BLaER1 (cell line): Measurements from ENCODE around the gene JPT1.
A peak's percentile ranks its signal among the peaks of the same experiment; 100 is the strongest.
"Not testable (repeated sequence)": the region's sequence is repeated elsewhere in the genome, so short reads cannot be mapped to it uniquely, and the experiment has no call there.

Experiments used
- H3K27ac ChIP-seq: shearing (Covaris generic); formaldehyde crosslinking; 2 replicates; pipeline ENCODE4 v1.8.1; 2022
- H3K27me3 ChIP-seq: shearing (Covaris generic); formaldehyde crosslinking; 2 replicates; pipeline ENCODE4 v1.8.1; 2022
- H3K36me3 ChIP-seq: shearing (Covaris generic); formaldehyde crosslinking; 2 replicates; pipeline ENCODE4 v1.8.1; 2022
- H3K4me1 ChIP-seq: shearing (Covaris generic); formaldehyde crosslinking; 2 replicates; pipeline ENCODE4 v1.8.1; 2022
- H3K4me2 ChIP-seq: shearing (Covaris generic); formaldehyde crosslinking; 2 replicates; pipeline ENCODE4 v1.8.1; 2022
- H3K4me3 ChIP-seq: shearing (Covaris generic); formaldehyde crosslinking; 2 replicates; pipeline ENCODE4 v1.8.1; 2022
- H3K9ac ChIP-seq: shearing (Covaris generic); formaldehyde crosslinking; 2 replicates; pipeline ENCODE4 v1.8.1; 2022
- H3K9me3 ChIP-seq: shearing (Covaris generic); formaldehyde crosslinking; 2 replicates; pipeline ENCODE4 v1.8.1; 2022
- H4K20me1 ChIP-seq: shearing (Covaris generic); formaldehyde crosslinking; 2 replicates; pipeline ENCODE4 v1.8.1; 2022
- Cebpa-rat ChIP-seq: shearing (Covaris generic); IDR thresholded peaks from 2 replicates; pipeline ENCODE4 v1.8.1; 2022

Gene JPT1

GRCh38 chr17:75144816-75145512, 9.3 kb downstream of the JPT1 start:
- Histone ChIP-seq H3K4me1 (peaks cover 44% of the 10 kb centered on the region), H4K20me1 (peaks cover 91% of the 10 kb centered on the region), H3K36me3 (peaks cover 96% of the 10 kb centered on the region), H3K4me3 (no peak overlapping the region), H3K4me2 (no peak overlapping the region), H3K9me3 (no peaks in the 10 kb centered on the region), H3K9ac (no peak overlapping the region), H3K27ac (no peak overlapping the region), H3K27me3 (no peaks in the 10 kb centered on the region)
- TF ChIP-seq Cebpa-rat: no peak

- no peak overlapping the region for H3K9ac ChIP-seq
- peak overlapping the region; percentile 48 for H3K4me2 ChIP-seq
- H3K27me3 ChIP-seq: no peaks in the 10 kb centered on the region
- H3K36me3 ChIP-seq: peaks cover 96% of the 10 kb centered on the region
- TF ChIP-seq Cebpa-rat: no peak
- peak overlapping the region; percentile 8; the same call in 1 of the 2 replicates for H3K27ac ChIP-seq
- H3K4me3 ChIP-seq: no peak overlapping the region
- H3K9me3 ChIP-seq: no peaks in the 10 kb centered on the region
- H3K4me1 ChIP-seq: peaks cover 34% of the 10 kb centered on the region
- peaks cover 73% of the 10 kb centered on the region for H4K20me1 ChIP-seq
These were observed 11.9 kb downstream of the JPT1 start for GRCh38 chr17:75142236-75142971.

- TF ChIP-seq Cebpa-rat: no peak
- Histone ChIP-seq H3K4me2 (no peak overlapping the region), H3K9me3 (no peaks in the 10 kb centered on the region), H3K9ac (no peak overlapping the region), H4K20me1 (peaks cover 64% of the 10 kb centered on the region), H3K36me3 (peaks cover 86% of the 10 kb centered on the region), H3K27ac (no peak overlapping the region), H3K27me3 (no peaks in the 10 kb centered on the region), H3K4me1 (peaks cover 35% of the 10 kb centered on the region), H3K4me3 (no peak overlapping the region)
These were observed 15.8 kb downstream of the JPT1 start for GRCh38 chr17:75138519-75138918.

GRCh38 chr17:75137762-75138161, 16.6 kb downstream of the JPT1 start:
- Histone ChIP-seq H3K36me3 (peaks cover 79% of the 10 kb centered on the region), H4K20me1 (peaks cover 57% of the 10 kb centered on the region), H3K4me1 (peaks cover 35% of the 10 kb centered on the region)
- not testable (repeated sequence) for H3K27me3 ChIP-seq, H3K9ac ChIP-seq, H3K9me3 ChIP-seq, H3K4me3 ChIP-seq, H3K27ac ChIP-seq, H3K4me2 ChIP-seq

DNA sequence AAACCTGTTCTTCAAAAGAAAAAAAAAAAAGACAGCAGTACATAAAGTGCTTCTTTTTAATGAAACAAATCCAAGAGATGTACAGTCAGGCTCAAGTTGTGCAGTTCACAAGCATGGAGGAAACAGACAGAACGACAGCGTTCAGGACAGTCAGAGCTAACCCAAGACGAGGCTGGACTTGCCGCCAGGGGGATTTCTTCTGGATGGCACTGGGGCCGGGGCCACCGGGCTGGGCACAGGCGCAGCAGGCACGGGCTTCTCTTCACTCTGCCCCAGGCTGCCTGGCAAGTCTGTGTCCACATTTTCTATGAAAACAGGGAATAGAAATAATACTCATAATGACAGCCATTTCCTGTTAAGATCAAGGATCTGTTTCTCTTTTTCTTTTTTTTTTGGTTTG, 18.4 kb downstream of the JPT1 start:
- peaks cover 42% of the 10 kb centered on the region for H4K20me1 ChIP-seq
- no peak for TF ChIP-seq Cebpa-rat
- H3K9me3 ChIP-seq: no peaks in the 10 kb centered on the region
- H3K27ac ChIP-seq: no peak overlapping the region
- H3K4me1 ChIP-seq: peaks cover 32% of the 10 kb centered on the region
- no peak overlapping the region for H3K4me3 ChIP-seq
- no peak overlapping the region for H3K9ac ChIP-seq
- no peak overlapping the region for H3K4me2 ChIP-seq
- H3K27me3 ChIP-seq: no peaks in the 10 kb centered on the region
- peaks cover 63% of the 10 kb centered on the region for H3K36me3 ChIP-seq

- Histone ChIP-seq H3K27ac (no peak overlapping the region), H3K9ac (no peak overlapping the region), H3K4me3 (no peak overlapping the region), H3K4me1 (peaks cover 30% of the 10 kb centered on the region), H3K9me3 (no peaks in the 10 kb centered on the region), H3K36me3 (peaks cover 58% of the 10 kb centered on the region), H3K27me3 (no peaks in the 10 kb centered on the region), H4K20me1 (peaks cover 40% of the 10 kb centered on the region), H3K4me2 (no peak overlapping the region)
- no peak for TF ChIP-seq Cebpa-rat
These were observed 18.9 kb downstream of the JPT1 start for GRCh38 chr17:75135452-75135851.

DNA sequence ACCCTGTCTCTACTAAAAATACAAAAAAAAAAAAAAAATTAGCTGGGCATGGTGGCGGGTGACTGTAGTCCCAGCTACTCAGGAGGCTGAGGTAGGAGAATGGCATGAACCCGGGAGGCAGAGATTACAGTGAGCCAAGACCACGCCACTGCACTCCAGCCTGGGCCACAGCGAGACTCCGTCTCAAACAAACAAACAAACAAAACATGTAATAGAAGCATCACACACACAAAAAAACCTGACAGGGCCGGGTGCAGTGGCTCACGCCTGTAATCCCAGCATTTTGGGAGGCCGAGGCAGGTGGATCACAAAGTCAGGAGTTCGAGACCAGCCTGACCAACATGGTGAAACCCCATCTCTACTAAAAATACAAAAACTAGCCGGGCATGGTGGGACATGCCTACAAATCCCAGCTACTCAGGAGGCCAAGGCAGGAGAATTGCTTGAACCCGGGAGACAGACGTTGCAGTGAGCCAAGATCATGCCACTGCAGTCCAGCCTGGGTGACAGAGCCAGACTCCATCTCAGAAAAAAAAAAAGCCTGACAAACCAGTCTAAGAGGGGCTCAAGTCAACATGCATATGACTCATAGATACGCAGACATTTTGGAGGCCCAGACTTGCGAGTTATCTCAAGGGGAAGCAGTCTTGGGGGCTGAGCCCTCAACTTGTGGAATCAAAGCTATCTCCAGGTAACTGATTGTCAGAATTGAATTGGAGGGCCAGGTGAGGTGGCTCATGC, 20.5 kb downstream of the JPT1 start:
- not testable (repeated sequence) for H3K27ac ChIP-seq, H3K4me3 ChIP-seq, H3K9ac ChIP-seq, H3K27me3 ChIP-seq, H3K9me3 ChIP-seq, H3K4me2 ChIP-seq
- Histone ChIP-seq H4K20me1 (peaks cover 57% of the 10 kb centered on the region), H3K4me1 (peaks cover 36% of the 10 kb centered on the region), H3K36me3 (peaks cover 59% of the 10 kb centered on the region)

DNA sequence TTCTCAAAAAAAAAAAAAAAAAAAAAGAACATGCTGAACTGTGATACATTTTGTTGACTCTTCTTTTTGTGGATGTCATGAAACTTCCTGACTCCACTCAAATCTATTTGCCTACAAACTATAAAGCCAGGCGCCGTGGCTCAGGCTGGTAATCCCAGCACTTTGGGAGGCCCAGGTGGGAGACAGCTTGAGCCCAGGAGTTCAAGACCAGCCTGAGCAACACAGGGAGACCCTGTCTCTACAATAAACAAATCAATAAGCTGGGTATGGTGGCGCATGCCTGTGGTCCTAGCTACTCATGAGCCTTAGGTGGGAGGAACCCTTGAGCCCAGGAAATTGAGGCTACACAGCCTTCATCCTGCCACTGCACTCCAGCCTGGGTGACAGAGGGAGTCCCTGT, 21.3 kb downstream of the JPT1 start:
- Histone ChIP-seq H3K36me3 (peaks cover 59% of the 10 kb centered on the region), H3K9ac (no peak overlapping the region), H3K27me3 (no peaks in the 10 kb centered on the region), H3K9me3 (no peaks in the 10 kb centered on the region), H4K20me1 (peaks cover 63% of the 10 kb centered on the region), H3K4me2 (peak overlapping the region; percentile 82), H3K4me3 (no peak overlapping the region), H3K4me1 (peaks cover 36% of the 10 kb centered on the region), H3K27ac (0 out of 2 replicates have a peak overlapping the region, but pooled peaks have one; percentile 56)
- no peak for TF ChIP-seq Cebpa-rat

DNA sequence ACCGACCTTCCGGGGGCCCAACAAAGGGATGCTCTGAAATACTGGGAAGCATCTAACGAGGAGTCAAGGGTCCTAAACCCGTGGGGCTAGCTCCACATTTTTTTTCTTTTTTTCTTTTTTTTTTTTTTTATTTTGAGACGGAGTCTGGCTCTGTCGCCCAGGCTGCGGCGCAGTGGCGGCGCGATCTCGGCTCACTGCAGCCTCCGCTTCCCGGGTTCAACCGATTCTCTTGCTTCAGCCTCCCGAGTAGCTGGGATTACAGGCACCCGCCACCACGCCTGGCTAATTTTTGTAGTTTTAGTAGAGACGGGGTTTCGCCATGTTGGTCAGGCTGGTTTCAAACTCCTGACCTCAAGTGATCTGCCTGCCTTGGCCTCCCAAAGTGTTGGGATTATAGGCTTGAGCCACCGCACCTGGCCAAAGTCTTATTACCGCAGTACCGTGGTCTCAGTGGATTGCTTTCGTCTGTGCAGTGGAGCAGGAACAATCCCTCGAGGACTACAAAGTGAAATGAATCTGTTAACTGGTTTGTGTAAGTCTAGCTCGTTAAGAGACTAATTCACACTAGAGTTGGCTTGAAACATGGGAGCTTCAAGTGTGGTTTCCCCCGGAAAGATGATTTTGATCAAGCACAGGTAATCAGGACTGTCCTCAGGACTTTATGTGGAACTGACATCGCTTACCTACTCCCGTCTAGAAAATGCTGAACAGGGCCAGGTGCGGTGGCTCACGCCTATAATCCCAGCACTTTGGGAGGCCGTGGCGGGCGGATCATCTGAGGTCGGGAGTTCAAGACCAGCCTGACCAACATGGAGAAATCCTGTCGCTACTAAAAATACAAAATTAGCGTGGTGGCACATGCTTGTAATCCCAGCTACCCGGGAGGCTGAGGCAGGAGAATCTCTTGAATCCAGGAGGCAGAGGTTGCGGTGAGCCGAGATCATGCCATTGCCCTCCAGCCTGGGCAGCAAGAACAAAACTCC, 22.0 kb downstream of the JPT1 start:
- not testable (repeated sequence) for H3K9me3 ChIP-seq, H3K27me3 ChIP-seq
- H3K4me3 ChIP-seq: peak overlapping the region; percentile 90
- peak overlapping the region; percentile 97 for H3K27ac ChIP-seq
- peak overlapping the region; percentile 82 for H3K4me2 ChIP-seq
- peaks cover 53% of the 10 kb centered on the region for H3K36me3 ChIP-seq
- H3K4me1 ChIP-seq: peaks cover 42% of the 10 kb centered on the region
- H4K20me1 ChIP-seq: peaks cover 63% of the 10 kb centered on the region
- peak overlapping the region; percentile 94 for H3K9ac ChIP-seq
